H1 (cell line): ENCODE data around the gene MEI1. TPM values are rescaled to one million over a fixed set of nuclear protein-coding genes. Genes with fewer than 3 reads are reported as not detected.

ENCODE experiments used
- CTCF ChIA-PET: fragments of 300-600 bp; sonication (Branson Sonifier 250); formaldehyde crosslinking; loops from one replicate; lab custom pipeline; 2021; ENCODE audit not compliant: partially characterized antibody; lab: Charles Lee
- POLR2A ChIA-PET: fragments of 300-600 bp; sonication (Branson Sonifier 250); formaldehyde crosslinking; loops from one replicate; lab custom pipeline; 2021; ENCODE audit warnings: inconsistent platforms; ENCODE audit not compliant: partially characterized antibody; lab: Charles Lee
- DNase-seq, 2 experiments: peaks; one replicate each; pipeline versions ENCODE4 v3.0.0 to v3.0.0-alpha.2; 2010 to 2022; ENCODE audit warnings: low spot score in 2 of 2, low read depth in 1 of 2, mixed read lengths in 1 of 2
- FAIRE-seq: peaks from 2 replicates; lab custom pipeline; 2011; peaks lifted over from hg19 to GRCh38; lab: Jason Lieb, UNC
- H2AFZ ChIP-seq: 2 replicates; pipeline ENCODE4 v1.8.1; 2012; ENCODE audit warnings: low read length, inconsistent platforms
- H2AK5ac ChIP-seq: 2 replicates; pipeline ENCODE4 v1.6.1; 2013; ENCODE audit warnings: low read depth, low read length
- H2BK120ac ChIP-seq: replicated peaks from 2 replicates; pipeline ENCODE3; 2013; ENCODE audit warnings: low read depth, low read length, inconsistent platforms
- H2BK12ac ChIP-seq: 2 replicates; pipeline ENCODE4 v1.6.1; 2013; ENCODE audit warnings: low read depth, low read length
- H2BK15ac ChIP-seq: 2 replicates; pipeline ENCODE4 v1.6.1; 2013; ENCODE audit warnings: low read length
- H2BK20ac ChIP-seq: 2 replicates; pipeline ENCODE4 v1.6.1; 2013; ENCODE audit warnings: low read length
- H2BK5ac ChIP-seq: 2 replicates; pipeline ENCODE4 v1.6.1; 2013; ENCODE audit warnings: low read depth, low read length
- H3K14ac ChIP-seq: 2 replicates; pipeline ENCODE4 v1.6.1; 2013; ENCODE audit warnings: inconsistent platforms; ENCODE audit not compliant: insufficient read length
- H3K18ac ChIP-seq: 2 replicates; pipeline ENCODE4 v1.6.1; 2013; ENCODE audit warnings: low read length; ENCODE audit errors: extremely low read depth
- H3K23ac ChIP-seq: 2 replicates; pipeline ENCODE4 v1.6.1; 2013; ENCODE audit warnings: inconsistent platforms; ENCODE audit not compliant: insufficient read length
- H3K23me2 ChIP-seq: 2 replicates; pipeline ENCODE4 v1.6.1; 2013; ENCODE audit warnings: low read depth, low read length
- H3K27ac ChIP-seq: 2 replicates; pipeline ENCODE4 v1.6.1; 2011; ENCODE audit warnings: low read depth, low read length, inconsistent platforms
- H3K27me3 ChIP-seq, 4 experiments: replicated peaks in 1 of 4; 1 replicate in 1 of 4; 2 replicates in 3 of 4; pipeline versions ENCODE4 v1.6.1 to v1.8.1; 2011 to 2013; ENCODE audit warnings: low read length in 3 of 4, mild to moderate bottlenecking in 3 of 4, inconsistent platforms in 2 of 4, mixed read lengths in 2 of 4, moderate library complexity in 1 of 4; ENCODE audit not compliant: control insufficient read depth in 3 of 4, insufficient read depth in 3 of 4; ENCODE audit errors: extremely low read depth in 1 of 4
- H3K36me3 ChIP-seq, 4 experiments: 2 replicates each; pipeline versions ENCODE4 v1.6.1 to v1.8.1; 2011 to 2013; ENCODE audit warnings: mild to moderate bottlenecking in 4 of 4, low read length in 3 of 4, moderate library complexity in 2 of 4, control low read depth in 1 of 4, inconsistent platforms in 1 of 4; ENCODE audit not compliant: insufficient read depth in 4 of 4, control insufficient read depth in 2 of 4
- H3K4ac ChIP-seq: replicated peaks from 2 replicates; pipeline ENCODE3; 2013; ENCODE audit warnings: low read length, low read depth, mixed read lengths, inconsistent platforms; ENCODE audit not compliant: insufficient read length
- H3K4me1 ChIP-seq, 4 experiments: replicated peaks in 1 of 4; 1 replicate in 1 of 4; 2 replicates in 3 of 4; pipeline versions ENCODE4 v1.6.1 to v1.8.1; 2011 to 2013; ENCODE audit warnings: low read length in 3 of 4, inconsistent platforms in 2 of 4, mixed read lengths in 1 of 4; ENCODE audit not compliant: insufficient read depth in 4 of 4, control insufficient read depth in 3 of 4
- H3K4me2 ChIP-seq, 2 experiments: 2 replicates each; pipeline versions ENCODE4 v1.6.1 to v1.8.1; 2011 to 2013; ENCODE audit warnings: low read depth in 2 of 2, low read length in 2 of 2, control low read depth in 1 of 2, inconsistent platforms in 1 of 2, mild to moderate bottlenecking in 1 of 2; ENCODE audit not compliant: insufficient read depth in 1 of 2
- H3K4me3 ChIP-seq, 4 experiments: fragments of 200-600, 300-600 bp in 1 of 4; sonication (generic), shearing (Covaris generic), sonication (Bioruptor Twin) in 1 of 4; 2 replicates each; pipeline versions ENCODE4 v1.5.1 to v1.8.1; 2011 to 2016; ENCODE audit warnings: low read length in 4 of 4, low read depth in 3 of 4, control low read depth in 2 of 4, inconsistent platforms in 2 of 4, mild to moderate bottlenecking in 2 of 4, mixed read lengths in 1 of 4, moderate library complexity in 1 of 4; ENCODE audit not compliant: insufficient read depth in 2 of 4; ENCODE audit errors: extremely low read depth in 1 of 4
- H3K56ac ChIP-seq: replicated peaks from 2 replicates; pipeline ENCODE3; 2013; ENCODE audit warnings: low read depth, mild to moderate bottlenecking, mixed read lengths, low read length, inconsistent platforms; ENCODE audit not compliant: insufficient read length
- H3K79me1 ChIP-seq: 2 replicates; pipeline ENCODE4 v1.6.1; 2013; ENCODE audit warnings: low read depth, low read length, control low read depth
- H3K79me2 ChIP-seq, 2 experiments: 2 replicates each; pipeline versions ENCODE4 v1.6.1 to v1.8.1; 2012 to 2013; ENCODE audit warnings: low read length in 2 of 2, mild to moderate bottlenecking in 2 of 2, inconsistent platforms in 1 of 2; ENCODE audit not compliant: insufficient read depth in 2 of 2, control insufficient read depth in 1 of 2
- H3K9ac ChIP-seq, 4 experiments: replicated peaks in 1 of 4; 1 replicate in 1 of 4; 2 replicates in 3 of 4; pipeline versions ENCODE4 v1.6.1 to v1.8.1; 2011 to 2013; ENCODE audit warnings: low read depth in 3 of 4, low read length in 3 of 4, control low read depth in 2 of 4, mild to moderate bottlenecking in 2 of 4, moderate library complexity in 2 of 4, inconsistent platforms in 1 of 4; ENCODE audit errors: extremely low read depth in 1 of 4
- H3K9me3 ChIP-seq, 2 experiments: 2 replicates each; pipeline versions ENCODE4 v1.6.1 to v1.8.1; 2012 to 2013; ENCODE audit warnings: mild to moderate bottlenecking in 2 of 2, moderate library complexity in 2 of 2, control low read depth in 1 of 2, inconsistent platforms in 1 of 2, low read depth in 1 of 2, low read length in 1 of 2, mixed read lengths in 1 of 2; ENCODE audit not compliant: insufficient read depth in 2 of 2
- H4K20me1 ChIP-seq, 2 experiments: replicated peaks in 1 of 2; 2 replicates each; pipeline versions ENCODE3 to v1.8.1; 2011 to 2013; ENCODE audit warnings: inconsistent platforms in 2 of 2, low read length in 2 of 2, mild to moderate bottlenecking in 1 of 2; ENCODE audit not compliant: insufficient read depth in 2 of 2, control insufficient read depth in 1 of 2
- H4K5ac ChIP-seq: 2 replicates; pipeline ENCODE4 v1.6.1; 2013; ENCODE audit warnings: low read length, low read depth, mixed read lengths, inconsistent platforms; ENCODE audit not compliant: insufficient read length
- H4K8ac ChIP-seq: 2 replicates; pipeline ENCODE4 v1.8.0; 2013; ENCODE audit warnings: mild to moderate bottlenecking, moderate library complexity, low read length, inconsistent platforms; ENCODE audit not compliant: insufficient read depth; ENCODE audit errors: extremely low read depth
- H4K91ac ChIP-seq: replicated peaks from 2 replicates; pipeline ENCODE3; 2013; ENCODE audit warnings: low read length, mixed read lengths, inconsistent platforms; ENCODE audit not compliant: insufficient read length
- WGBS, 2 experiments: shearing (Covaris generic) in 1 of 2; methylation state at CpG; one replicate each; pipeline versions ENCODE4 v1.1.6 to v1.1.7; 2013 to 2015; ENCODE audit warnings: low lambda C conversion rate in 2 of 2, mixed read lengths in 2 of 2, inconsistent platforms in 1 of 2, low coverage in 1 of 2, missing lambda C conversion rate in 1 of 2; ENCODE audit not compliant: insufficient replicate concordance in 2 of 2, insufficient coverage in 1 of 2, insufficient read length in 1 of 2; ENCODE audit errors: extremely low coverage in 1 of 2, missing lambda C conversion rate in 1 of 2; 5-methylcytosine and 5-hydroxymethylcytosine counted together
- polyA plus RNA-seq, 7 experiments: library from polyadenylated mRNA; depleted of rRNA in 3 of 7; stranded (reverse) in 5 of 7; unstranded in 2 of 7; fragments of >200 nt in 5 of 7; fragments of 200-250 nt in 2 of 7; gene quantifications; 1 replicate in 5 of 7; 2 replicates in 1 of 7; 4 replicates in 1 of 7; pipeline versions ENCODE4 v1.2.1 to v1.2.3, GENCODE V29; 2011 to 2013; ENCODE audit warnings: missing spikeins in 2 of 7, mixed read lengths in 2 of 7
- total RNA-seq: library from RNA; stranded (reverse); fragmentation: NEBNext Ultra II Directional; extraction: Animal tissue kit (Norgen Biotek cat#: 25700); gene quantifications from 2 replicates; pipeline ENCODE4 v1.2.1, GENCODE V29; 2021

MEI1 gene
- total and polyA plus RNA-seq, 2 of the 8 experiments (the other 6 are each of a cell fraction or from before 2014, with no cell fraction given): 0.27 to 0.54 TPM

DNA sequence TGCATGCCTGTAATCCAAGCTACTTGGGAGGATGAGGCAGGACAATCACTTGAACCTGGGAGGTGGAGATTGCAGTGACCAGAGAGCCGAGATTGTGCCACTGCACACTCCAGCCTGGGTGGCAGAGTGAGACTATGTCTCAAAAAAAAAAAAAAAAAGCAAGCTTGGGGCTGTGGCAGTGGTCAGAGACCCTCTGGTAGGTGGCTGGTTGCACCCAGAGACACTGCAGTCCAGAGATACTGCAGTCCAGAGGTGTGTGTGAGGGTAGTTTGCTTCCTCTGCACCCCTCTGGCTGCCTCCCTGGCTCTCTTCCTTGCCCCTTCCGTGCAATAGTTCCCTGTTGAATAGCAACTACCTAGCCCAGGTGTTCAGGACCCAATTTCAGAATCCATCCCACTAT is 99.4 kb downstream of the MEI1 start:
- Histone ChIP-seq H3K18ac (no peak overlapping the region), H3K23me2 (peaks cover 14% of the 10 kb centered on the region), H3K27ac (no peak overlapping the region), H3K56ac (no peak overlapping the region), H4K8ac (no peak overlapping the region), H2BK12ac (no peak overlapping the region), H2BK20ac (no peak overlapping the region), H2BK5ac (no peak overlapping the region), H3K14ac (no peak overlapping the region), H3K9me3 (no peaks in the 10 kb centered on the region), H3K27me3 (no peaks in the 10 kb centered on the region; a peak in 1 of 7 replicates), H3K4me1 (peaks cover 5 to 15% (median 8%) of the 10 kb centered on the region in 4 experiments), H3K9ac (no peak overlapping the region), H3K79me1 (peaks cover 3% of the 10 kb centered on the region; the same call in 1 of the 2 replicates), H4K20me1 (peaks cover 0 to 6% of the 10 kb centered on the region in 2 experiments), H3K79me2 (peaks cover 0 to 17% of the 10 kb centered on the region in 2 experiments; a peak in 3 of 4 replicates), H2AFZ (no peak overlapping the region), H3K4me3 (no peak overlapping the region), H4K5ac (no peak overlapping the region), H4K91ac (no peak overlapping the region), H2BK15ac (no peak overlapping the region), H3K36me3 (no peaks in the 10 kb centered on the region), H3K4me2 (peak overlapping the region in 1 of 2 experiments; percentile 93; a peak in 1 of 4 replicates), H3K23ac (no peak overlapping the region), H3K4ac (no peak overlapping the region), H2BK120ac (no peak overlapping the region), H2AK5ac (no peak overlapping the region)
- FAIRE-seq: no peak
- ChIA-PET CTCF (interaction anchor here (0.7 to 3.8 kb wide), 8 partner anchors 16 to 100 kb away, joined by 3 to 20 read pairs (median 3); partner anchors contain the start of gene MEI1), POLR2A (interaction anchor here (0.9 to 3.1 kb wide), 6 partner anchors 7 to 34 kb away, joined by 3 to 30 read pairs (median 4); partner anchors contain the start of gene SREBF2)
- DNase-seq: no peak
- WGBS, 2 experiments: 94% methylated on average over 2 of the region's 2 CpGs; no CpG with 5 or more reads in 1 of the 2 experiments
